MCF 10A (cell line): ENCODE results near the gene ASTN2. TPM values are rescaled to one million over a fixed set of nuclear protein-coding genes. Genes with fewer than 3 reads are reported as not detected.

Source experiments
- BruUV-seq: library from RNA; stranded (reverse); fragments of 400-500 nt; replicated peaks from 2 replicates; lab custom pipeline; 2021; lab: Mats Ljungman, UMichigan
- CTCF ChIA-PET: fragments of 300-600 bp; sonication (Branson Sonifier 250); formaldehyde crosslinking; extraction: SDS; loops from one replicate; lab custom pipeline; 2021; ENCODE audit warnings: antibody characterized with exemption, inconsistent platforms; lab: Yijun Ruan, JAX
- POLR2A ChIA-PET: fragments of 300-600, 350-650 bp; sonication (Branson Sonifier 250); formaldehyde crosslinking; extraction: SDS; loops from one replicate; lab custom pipeline; 2020; ENCODE audit warnings: antibody characterized with exemption, inconsistent platforms; lab: Yijun Ruan, JAX
- DNase-seq: peaks from one replicate; pipeline ENCODE4 v3.0.0-alpha.2; 2018; ENCODE audit not compliant: unreplicated experiment
- H3K27ac Mint-ChIP-seq: one replicate; pipeline ENCODE4 v1.8.0; 2022; ENCODE audit warnings: mild to moderate bottlenecking, low read depth, mixed read lengths; ENCODE audit not compliant: unreplicated experiment
- H3K27me3 Mint-ChIP-seq: one replicate; pipeline ENCODE4 v1.8.0; 2022; ENCODE audit warnings: mixed read lengths; ENCODE audit not compliant: insufficient read depth, unreplicated experiment
- H3K36me3 Mint-ChIP-seq: one replicate; pipeline ENCODE4 v1.8.0; 2022; ENCODE audit warnings: mild to moderate bottlenecking, moderate library complexity, mixed read lengths; ENCODE audit not compliant: insufficient read depth, unreplicated experiment
- H3K4me1 Mint-ChIP-seq: one replicate; pipeline ENCODE4 v1.8.0; 2022; ENCODE audit warnings: mixed read lengths; ENCODE audit not compliant: insufficient read depth, unreplicated experiment
- H3K4me3 Mint-ChIP-seq: one replicate; pipeline ENCODE4 v1.8.0; 2022; ENCODE audit warnings: mild to moderate bottlenecking, moderate library complexity, mixed read lengths; ENCODE audit not compliant: unreplicated experiment
- H3K9me3 Mint-ChIP-seq: one replicate; pipeline ENCODE4 v1.8.0; 2022; ENCODE audit warnings: mixed read lengths; ENCODE audit not compliant: unreplicated experiment
- CTCF ChIP-seq: fragments of 200-600 bp; IDR thresholded peaks from one replicate; pipeline ENCODE4 v1.8.0; 2022; ENCODE audit warnings: antibody characterized with exemption, mild to moderate bottlenecking; ENCODE audit not compliant: unreplicated experiment
- intact Hi-C: fragments of 100-400 bp; cut with micrococcal nuclease; formaldehyde crosslinking; loops from 2 replicates; pipeline ENCODE4 v1.14.1; 2022
- total RNA-seq: library from RNA; stranded (reverse); gene quantifications from 2 replicates; pipeline ENCODE4 v1.2.3, GENCODE V29; 2022

ASTN2 gene
- total RNA-seq, 1 experiment from 2014 or later, result 1.8 TPM

GRCh38 chr9:117170567-117170966 is 244.3 kb downstream of the ASTN2 start:
- CTCF ChIA-PET, result no interaction called here
- intact Hi-C loops, result no loop called here
- Mint-ChIP-seq H3K4me3 (no peak overlapping the region), H3K4me1 (no peaks in the 10 kb centered on the region), H3K9me3 (peaks cover 16% of the 10 kb centered on the region), H3K27ac (no peak overlapping the region), H3K36me3 (no peaks in the 10 kb centered on the region), H3K27me3 (no peaks in the 10 kb centered on the region)
- TF ChIP-seq CTCF, result no peak
- DNase-seq, result no peak
- POLR2A ChIA-PET, result no interaction called here
- BruUV-seq, result no TSS peak

GRCh38 chr9:117169089-117169621 is 245.7 kb downstream of the ASTN2 start:
- intact Hi-C loops, result no loop called here
- H3K4me3 Mint-ChIP-seq, result no peak overlapping the region
- BruUV-seq, result no TSS peak
- CTCF ChIA-PET, result no interaction called here
- H3K36me3 Mint-ChIP-seq, result no peaks in the 10 kb centered on the region
- H3K9me3 Mint-ChIP-seq, result peaks cover 16% of the 10 kb centered on the region
- no peak overlapping the region for H3K27ac Mint-ChIP-seq
- H3K4me1 Mint-ChIP-seq, result no peaks in the 10 kb centered on the region
- no peak for DNase-seq
- POLR2A ChIA-PET, result no interaction called here
- TF ChIP-seq CTCF, result no peak
- no peaks in the 10 kb centered on the region for H3K27me3 Mint-ChIP-seq

- intact Hi-C loops, result no loop called here
- ChIA-PET CTCF (no interaction called here), POLR2A (no interaction called here)
- no peak overlapping the region for H3K27ac Mint-ChIP-seq
- no peak for TF ChIP-seq CTCF
- H3K4me1 Mint-ChIP-seq, result no peaks in the 10 kb centered on the region
- peaks cover 21% of the 10 kb centered on the region for H3K9me3 Mint-ChIP-seq
- BruUV-seq, result no TSS peak
- no peaks in the 10 kb centered on the region for H3K27me3 Mint-ChIP-seq
- no peak overlapping the region for H3K4me3 Mint-ChIP-seq
- no peak for DNase-seq
- no peaks in the 10 kb centered on the region for H3K36me3 Mint-ChIP-seq
These were observed 250.3 kb downstream of the ASTN2 start for GRCh38 chr9:117164512-117164911.

- intact Hi-C loops, result no loop called here
- TF ChIP-seq CTCF, result no peak
- Mint-ChIP-seq H3K27me3 (no peaks in the 10 kb centered on the region), H3K36me3 (no peaks in the 10 kb centered on the region), H3K4me1 (no peaks in the 10 kb centered on the region), H3K9me3 (peaks cover 19% of the 10 kb centered on the region), H3K4me3 (no peak overlapping the region), H3K27ac (no peak overlapping the region)
- DNase-seq, result no peak
- ChIA-PET POLR2A (no interaction called here), CTCF (interaction anchor here (0.7 to 1.3 kb wide), 3 partner anchors 13 to 29 kb away, joined by 3 to 5 read pairs (median 3); no protein-coding TSS in a partner anchor)
- no TSS peak for BruUV-seq
These were observed 254.6 kb downstream of the ASTN2 start for GRCh38 chr9:117160254-117160653.
